ENCODE measurements around the gene BAHCC1. TPM values are rescaled to one million over a fixed set of nuclear protein-coding genes. Genes with fewer than 3 reads are reported as not detected.

The BAHCC1 gene
- total and polyA plus RNA-seq, 2 donors from 2014 or later = 2.6 to 20.5 TPM

- FAIRE-seq (no peak), DNase-seq (peak in 3 of 5 donors; percentile 54 to 94 (median 76))
- no peaks in the 10 kb centered on the region for H3K27me3 ChIP-seq (ENCODE audit: control insufficient read depth, insufficient read depth, low read length)
- no peak for TF ChIP-seq CTCF (IDR thresholded peaks at IDR 0.05; ENCODE audit: borderline replicate concordance, extremely low read depth, insufficient read depth)
- intact Hi-C loops (cut with DNase I) = no loop called here
- H3K36me3 ChIP-seq (ENCODE audit: control insufficient read depth in 2 of 3, insufficient read depth in 3 of 3, low read length in 3 of 3) = no peaks in the 10 kb centered on the region
- H3K9ac ChIP-seq (ENCODE audit: low read length in 3 of 3) = no peak overlapping the region
- no peaks in the 10 kb centered on the region for H3K9me3 ChIP-seq (ENCODE audit: control insufficient read depth in 2 of 3, insufficient read depth in 1 of 3, low read length in 3 of 3)
- no peak overlapping the region for H3K27ac ChIP-seq (ENCODE audit: low read depth in 2 of 2, low read length in 2 of 2)
- H3K4me1 ChIP-seq (ENCODE audit: control insufficient read depth in 2 of 3, insufficient read depth in 2 of 3, low read depth in 1 of 3, low read length in 3 of 3) = peaks cover 0 to 15% (median 5%) of the 10 kb centered on the region in 3 donors
- H3K4me3 ChIP-seq (ENCODE audit: low read length in 3 of 3) = no peak overlapping the region
Observed at GRCh38 chr17:81428948-81429774, 33.9 kb downstream of the BAHCC1 start.

GRCh38 chr17:81429821-81430551, 34.7 kb downstream of the BAHCC1 start:
- H3K4me1 ChIP-seq (ENCODE audit: control insufficient read depth in 2 of 3, insufficient read depth in 2 of 3, low read depth in 1 of 3, low read length in 3 of 3) = peaks cover 0 to 16% (median 6%) of the 10 kb centered on the region in 3 donors
- no peaks in the 10 kb centered on the region for H3K36me3 ChIP-seq (ENCODE audit: control insufficient read depth in 2 of 3, insufficient read depth in 3 of 3, low read length in 3 of 3)
- FAIRE-seq (no peak), DNase-seq (peak in 2 of 5 donors; percentile 46 to 72)
- H3K4me3 ChIP-seq (ENCODE audit: low read length in 3 of 3) = no peak overlapping the region
- no peaks in the 10 kb centered on the region for H3K27me3 ChIP-seq (ENCODE audit: control insufficient read depth, insufficient read depth, low read length)
- TF ChIP-seq CTCF (IDR thresholded peaks at IDR 0.05; ENCODE audit: borderline replicate concordance, extremely low read depth, insufficient read depth) = no peak
- H3K9ac ChIP-seq (ENCODE audit: low read length in 3 of 3) = no peak overlapping the region
- no peak overlapping the region for H3K27ac ChIP-seq (ENCODE audit: low read depth in 2 of 2, low read length in 2 of 2)
- intact Hi-C loops (cut with DNase I) = no loop called here
- H3K9me3 ChIP-seq (ENCODE audit: control insufficient read depth in 2 of 3, insufficient read depth in 1 of 3, low read length in 3 of 3) = no peaks in the 10 kb centered on the region

GRCh38 chr17:81431545-81432482, 36.6 kb downstream of the BAHCC1 start:
- H3K4me1 ChIP-seq (ENCODE audit: control insufficient read depth in 2 of 3, insufficient read depth in 2 of 3, low read depth in 1 of 3, low read length in 3 of 3) = peaks cover 0 to 21% (median 6%) of the 10 kb centered on the region in 3 donors
- DNase-seq (no peak), FAIRE-seq (no peak)
- no peak overlapping the region for H3K9ac ChIP-seq (ENCODE audit: low read length in 3 of 3)
- no peak for TF ChIP-seq CTCF (IDR thresholded peaks at IDR 0.05; ENCODE audit: borderline replicate concordance, extremely low read depth, insufficient read depth)
- no peaks in the 10 kb centered on the region for H3K9me3 ChIP-seq (ENCODE audit: control insufficient read depth in 2 of 3, insufficient read depth in 1 of 3, low read length in 3 of 3)
- no peaks in the 10 kb centered on the region for H3K36me3 ChIP-seq (ENCODE audit: control insufficient read depth in 2 of 3, insufficient read depth in 3 of 3, low read length in 3 of 3)
- no peaks in the 10 kb centered on the region for H3K27me3 ChIP-seq (ENCODE audit: control insufficient read depth, insufficient read depth, low read length)
- H3K27ac ChIP-seq (ENCODE audit: low read depth in 2 of 2, low read length in 2 of 2) = no peak overlapping the region
- no peak overlapping the region for H3K4me3 ChIP-seq (ENCODE audit: low read length in 3 of 3)
- intact Hi-C loops (cut with DNase I) = no loop called here
